Measurements from ENCODE around the gene EPC2.
A peak's percentile ranks its signal among the peaks of the same experiment; 100 is the strongest.

DNA sequence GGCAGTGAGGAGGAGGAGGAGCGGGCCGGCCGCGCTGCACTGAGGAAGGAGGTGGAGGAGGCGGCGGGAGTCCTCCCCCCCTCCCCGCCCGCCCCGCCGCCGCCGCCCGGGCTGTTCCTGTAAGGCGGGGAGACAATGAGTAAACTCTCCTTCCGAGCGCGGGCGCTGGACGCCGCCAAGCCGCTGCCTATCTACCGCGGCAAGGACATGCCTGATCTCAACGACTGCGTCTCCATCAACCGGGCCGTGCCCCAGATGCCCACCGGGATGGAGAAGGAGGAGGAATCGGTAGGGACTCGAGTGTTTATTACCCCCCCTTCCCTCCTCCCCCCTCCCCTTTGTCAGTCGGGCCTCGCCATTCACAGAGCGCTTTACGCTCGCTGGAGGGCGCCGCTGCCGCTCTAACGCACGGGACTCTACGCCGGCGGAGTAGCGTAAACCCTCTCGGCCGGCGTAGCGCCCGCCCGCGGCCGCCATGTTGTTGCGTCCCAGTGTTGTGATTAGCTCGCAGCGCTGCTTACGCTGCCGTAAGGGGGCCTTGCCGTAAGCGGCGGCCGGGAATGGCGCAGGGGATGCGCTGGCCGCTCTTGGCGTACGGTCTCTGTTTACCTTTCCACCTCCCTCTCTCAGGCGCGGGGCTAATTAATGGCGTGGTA, 460 bp downstream of the EPC2 start:
- no peak for TF ChIP-seq POLR2A (IDR thresholded peaks at IDR 0.05)
- TF ChIP-seq CTCF (IDR thresholded peaks at IDR 0.05 in 4 of 5, conservative IDR thresholded peaks at IDR 0.05 in 1 of 5), result peak in 3 of 5 experiments; percentile 21 to 54 (median 37)
